T-helper 2 cell treated with Interferon-gamma antibody and Interleukin-4, amounts not matched to agents 5 μg/mL and 100 μg/mL, for 36 hours (primary cell): ENCODE measurements around the gene CPPED1.
"Not testable (repeated sequence)": the region's sequence is repeated elsewhere in the genome, so short reads cannot be mapped to it uniquely, and the experiment has no call there.

ENCODE experiments used
- DNase-seq: peaks from one replicate; pipeline ENCODE4 v3.0.0; 2021; ENCODE audit warnings: low spot score
- H3K27ac Mint-ChIP-seq: one replicate; pipeline ENCODE4 v1.8.0; 2021; ENCODE audit warnings: mild to moderate bottlenecking, mixed read lengths
- H3K27me3 Mint-ChIP-seq: one replicate; pipeline ENCODE4 v1.8.0; 2021; ENCODE audit warnings: low read depth, mixed read lengths
- H3K36me3 Mint-ChIP-seq: one replicate; pipeline ENCODE4 v1.8.0; 2021; ENCODE audit warnings: low read depth, mixed read lengths
- H3K4me1 Mint-ChIP-seq: one replicate; pipeline ENCODE4 v1.8.0; 2021; ENCODE audit warnings: low read depth, mixed read lengths
- H3K4me3 Mint-ChIP-seq: one replicate; pipeline ENCODE4 v1.8.0; 2022; ENCODE audit warnings: mild to moderate bottlenecking, moderate library complexity, mixed read lengths
- H3K9me3 Mint-ChIP-seq: one replicate; pipeline ENCODE4 v1.8.0; 2021; ENCODE audit warnings: mixed read lengths

The CPPED1 gene

GRCh38 chr16:12769525-12769924 lies 34.2 kb downstream of the CPPED1 start:
- Mint-ChIP-seq H3K27ac (no peak overlapping the region), H3K36me3 (peaks cover 7% of the 10 kb centered on the region), H3K9me3 (no peaks in the 10 kb centered on the region), H3K4me1 (no peaks in the 10 kb centered on the region), H3K4me3 (no peak overlapping the region), H3K27me3 (no peaks in the 10 kb centered on the region)
- no peak for DNase-seq

- H3K36me3 Mint-ChIP-seq: peaks cover 1% of the 10 kb centered on the region
- no peaks in the 10 kb centered on the region for H3K27me3 Mint-ChIP-seq
- no peak overlapping the region for H3K4me3 Mint-ChIP-seq
- H3K9me3 Mint-ChIP-seq: no peaks in the 10 kb centered on the region
- no peak overlapping the region for H3K27ac Mint-ChIP-seq
- DNase-seq: no peak
- no peaks in the 10 kb centered on the region for H3K4me1 Mint-ChIP-seq
Measured at GRCh38 chr16:12767897-12768296, 35.8 kb downstream of the CPPED1 start.

- Mint-ChIP-seq H3K4me3 (no peak overlapping the region), H3K27ac (no peak overlapping the region), H3K9me3 (no peaks in the 10 kb centered on the region), H3K4me1 (no peaks in the 10 kb centered on the region), H3K27me3 (no peaks in the 10 kb centered on the region), H3K36me3 (peaks cover 5% of the 10 kb centered on the region)
- no peak for DNase-seq
Measured at GRCh38 chr16:12766853-12767252, 36.8 kb downstream of the CPPED1 start.

GRCh38 chr16:12766208-12766607 lies 37.5 kb downstream of the CPPED1 start:
- H3K27me3 Mint-ChIP-seq, DNase-seq, H3K4me1 Mint-ChIP-seq, H3K9me3 Mint-ChIP-seq, H3K36me3 Mint-ChIP-seq, H3K27ac Mint-ChIP-seq, H3K4me3 Mint-ChIP-seq: not testable (repeated sequence)

GRCh38 chr16:12764813-12765488 lies 38.7 kb downstream of the CPPED1 start:
- no peak overlapping the region for H3K4me3 Mint-ChIP-seq

GRCh38 chr16:12763517-12763916 lies 40.2 kb downstream of the CPPED1 start:
- Mint-ChIP-seq H3K36me3 (peaks cover 6% of the 10 kb centered on the region), H3K27ac (no peak overlapping the region), H3K4me1 (no peaks in the 10 kb centered on the region), H3K4me3 (no peak overlapping the region), H3K27me3 (no peaks in the 10 kb centered on the region), H3K9me3 (no peaks in the 10 kb centered on the region)
- DNase-seq: no peak

More at GRCh38 chr16:12764813-12765488, 38.7 kb downstream of the CPPED1 start:
- no peaks in the 10 kb centered on the region for H3K27me3 Mint-ChIP-seq
- DNase-seq: no peak
- no peak overlapping the region for H3K27ac Mint-ChIP-seq
- H3K9me3 Mint-ChIP-seq: no peaks in the 10 kb centered on the region
- H3K36me3 Mint-ChIP-seq: peaks cover 6% of the 10 kb centered on the region
- H3K4me1 Mint-ChIP-seq: no peaks in the 10 kb centered on the region

- H3K27ac Mint-ChIP-seq: no peak overlapping the region
- H3K4me3 Mint-ChIP-seq: no peak overlapping the region
- peaks cover 5% of the 10 kb centered on the region for H3K36me3 Mint-ChIP-seq
- DNase-seq: no peak
- no peaks in the 10 kb centered on the region for H3K9me3 Mint-ChIP-seq
- no peaks in the 10 kb centered on the region for H3K27me3 Mint-ChIP-seq
- no peaks in the 10 kb centered on the region for H3K4me1 Mint-ChIP-seq
Measured at GRCh38 chr16:12760819-12761611, 42.7 kb downstream of the CPPED1 start.

GRCh38 chr16:12758670-12759558 lies 44.8 kb downstream of the CPPED1 start:
- H3K27me3 Mint-ChIP-seq: no peaks in the 10 kb centered on the region
- H3K36me3 Mint-ChIP-seq: peaks cover 5% of the 10 kb centered on the region
- no peaks in the 10 kb centered on the region for H3K4me1 Mint-ChIP-seq
- H3K9me3 Mint-ChIP-seq: no peaks in the 10 kb centered on the region
- DNase-seq: no peak
- no peak overlapping the region for H3K4me3 Mint-ChIP-seq
- H3K27ac Mint-ChIP-seq: no peak overlapping the region

- H3K27ac Mint-ChIP-seq: no peak overlapping the region
- no peaks in the 10 kb centered on the region for H3K4me1 Mint-ChIP-seq
- no peaks in the 10 kb centered on the region for H3K27me3 Mint-ChIP-seq
- DNase-seq: no peak
- no peaks in the 10 kb centered on the region for H3K9me3 Mint-ChIP-seq
- H3K36me3 Mint-ChIP-seq: peaks cover 5% of the 10 kb centered on the region
- H3K4me3 Mint-ChIP-seq: no peak overlapping the region
Measured at GRCh38 chr16:12758031-12758669, 45.5 kb downstream of the CPPED1 start.

GRCh38 chr16:12757546-12757945 lies 46.1 kb downstream of the CPPED1 start:
- H3K36me3 Mint-ChIP-seq: peaks cover 5% of the 10 kb centered on the region
- no peaks in the 10 kb centered on the region for H3K4me1 Mint-ChIP-seq
- DNase-seq: no peak
- no peaks in the 10 kb centered on the region for H3K27me3 Mint-ChIP-seq
- no peaks in the 10 kb centered on the region for H3K9me3 Mint-ChIP-seq
- no peak overlapping the region for H3K4me3 Mint-ChIP-seq
- H3K27ac Mint-ChIP-seq: no peak overlapping the region

- no peaks in the 10 kb centered on the region for H3K27me3 Mint-ChIP-seq
- H3K36me3 Mint-ChIP-seq: peaks cover 3% of the 10 kb centered on the region
- no peaks in the 10 kb centered on the region for H3K9me3 Mint-ChIP-seq
- H3K4me3 Mint-ChIP-seq: no peak overlapping the region
- no peak for DNase-seq
- H3K4me1 Mint-ChIP-seq: peaks cover 16% of the 10 kb centered on the region
- H3K27ac Mint-ChIP-seq: no peak overlapping the region
Measured at GRCh38 chr16:12754824-12755543, 48.7 kb downstream of the CPPED1 start.

GRCh38 chr16:12753203-12754023 lies 50.3 kb downstream of the CPPED1 start:
- no peaks in the 10 kb centered on the region for H3K9me3 Mint-ChIP-seq
- H3K36me3 Mint-ChIP-seq: peaks cover 8% of the 10 kb centered on the region
- no peak for DNase-seq
- H3K27me3 Mint-ChIP-seq: no peaks in the 10 kb centered on the region
- no peak overlapping the region for H3K4me3 Mint-ChIP-seq
- H3K27ac Mint-ChIP-seq: no peak overlapping the region
- peaks cover 25% of the 10 kb centered on the region for H3K4me1 Mint-ChIP-seq
